HG02884 (cell line): ENCODE measurements around the gene LZTFL1.
"Not testable (repeated sequence)": the region's sequence is repeated elsewhere in the genome, so short reads cannot be mapped to it uniquely, and the experiment has no call there.

Experiments
- ATAC-seq: cut with Tn5 transposase; IDR thresholded peaks from one replicate; pipeline ENCODE4 v1.9.1; 2021; ENCODE audit warnings: mild to moderate bottlenecking, moderate library complexity; ENCODE audit not compliant: unreplicated experiment

The LZTFL1 gene

GRCh38 chr3:45865563-45865962, 23.6 kb upstream of the LZTFL1 start:
- no peak for ATAC-seq

GRCh38 chr3:45864760-45865519, 23.0 kb upstream of the LZTFL1 start:
- ATAC-seq = no peak

- no peak for ATAC-seq
These were observed 19.3 kb upstream of the LZTFL1 start for GRCh38 chr3:45861043-45861719.

GRCh38 chr3:45860481-45860880, 18.6 kb upstream of the LZTFL1 start:
- no peak for ATAC-seq

GRCh38 chr3:45858809-45859543, 17.1 kb upstream of the LZTFL1 start:
- no peak for ATAC-seq

- ATAC-seq = not testable (repeated sequence)
These were observed 15.1 kb upstream of the LZTFL1 start for GRCh38 chr3:45857024-45857423.

GRCh38 chr3:45856323-45856722, 14.4 kb upstream of the LZTFL1 start:
- ATAC-seq = not testable (repeated sequence)

GRCh38 chr3:45852828-45853227, 10.9 kb upstream of the LZTFL1 start:
- ATAC-seq = no peak

GRCh38 chr3:45848392-45848791, 6.5 kb upstream of the LZTFL1 start:
- no peak for ATAC-seq

- no peak for ATAC-seq
These were observed 2.7 kb upstream of the LZTFL1 start for GRCh38 chr3:45844616-45845015.

GRCh38 chr3:45842851-45843625, 1.1 kb upstream of the LZTFL1 start:
- no peak for ATAC-seq

DNA sequence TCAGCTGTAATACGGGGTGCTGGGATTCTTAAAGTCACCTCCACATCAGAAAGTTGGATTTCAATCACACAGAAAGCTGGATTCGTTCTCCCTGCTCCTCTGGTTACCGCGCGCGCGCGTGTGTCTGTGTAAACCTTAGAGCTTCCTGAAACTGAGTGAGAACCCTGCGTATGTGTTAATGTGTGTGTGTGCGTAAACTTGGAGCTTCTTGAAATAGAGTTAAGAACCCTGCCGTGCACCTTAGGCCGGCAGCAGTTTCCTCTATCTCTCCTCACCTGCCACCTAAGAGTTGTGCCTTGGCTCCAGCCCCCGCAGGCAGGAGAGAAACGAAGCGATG, 531 bp downstream of the LZTFL1 start:
- no peak for ATAC-seq

DNA sequence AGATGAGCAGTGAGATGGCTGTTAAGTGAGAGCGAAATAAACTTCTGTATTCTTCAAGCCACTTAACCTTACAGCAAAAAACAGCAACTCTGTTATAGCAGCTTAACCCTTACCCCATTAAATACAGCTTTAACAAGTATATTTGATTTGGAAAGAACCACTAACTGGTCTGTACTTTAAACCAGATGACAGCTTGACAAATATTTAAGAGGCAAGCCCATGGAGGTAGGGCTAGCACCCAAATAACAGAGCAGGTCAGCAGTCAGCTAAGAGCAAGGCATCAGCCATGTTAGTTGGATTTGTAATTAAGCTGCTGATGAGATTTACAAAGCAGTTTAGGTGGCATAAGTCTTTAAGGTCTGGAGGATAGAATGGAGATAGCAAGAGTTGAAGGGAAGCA, 3.5 kb downstream of the LZTFL1 start:
- ATAC-seq = no peak

DNA sequence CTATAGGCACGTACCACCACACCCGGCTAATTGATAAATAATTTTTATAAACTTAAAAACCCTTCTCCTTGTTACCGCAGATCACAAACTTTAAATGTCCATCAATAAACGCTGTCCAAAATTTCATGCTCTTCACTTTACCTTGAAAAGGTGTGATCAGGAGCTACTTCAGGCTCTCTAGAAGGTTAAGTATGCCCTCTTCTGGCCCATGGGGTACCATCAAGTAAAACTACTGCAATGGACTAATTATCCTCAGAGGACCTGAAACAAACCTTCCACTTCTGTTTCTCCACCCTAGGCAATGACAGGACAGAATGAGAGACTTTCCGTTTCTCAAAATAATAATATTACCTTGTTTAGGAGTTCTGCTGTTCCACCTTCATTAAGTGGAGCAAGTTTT, 9.2 kb downstream of the LZTFL1 start:
- no peak for ATAC-seq

DNA sequence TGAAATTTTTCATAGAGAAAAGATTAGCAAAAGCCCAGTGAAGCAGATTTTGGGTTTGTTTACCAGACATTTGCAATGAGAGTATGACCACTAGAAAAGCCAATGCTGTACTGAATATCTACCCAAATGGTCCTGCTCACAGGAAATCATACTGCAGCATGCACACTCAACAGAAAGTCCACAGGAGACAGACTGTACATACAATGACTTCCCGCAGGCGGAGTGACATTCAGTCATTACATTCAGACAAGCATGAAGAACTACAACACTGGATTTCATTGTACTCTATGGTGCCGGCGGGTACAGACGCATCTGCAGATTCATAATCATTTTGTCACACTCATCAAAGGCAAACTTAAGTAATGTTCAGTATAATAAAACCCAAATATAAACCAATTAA, 11.8 kb downstream of the LZTFL1 start:
- no peak for ATAC-seq

DNA sequence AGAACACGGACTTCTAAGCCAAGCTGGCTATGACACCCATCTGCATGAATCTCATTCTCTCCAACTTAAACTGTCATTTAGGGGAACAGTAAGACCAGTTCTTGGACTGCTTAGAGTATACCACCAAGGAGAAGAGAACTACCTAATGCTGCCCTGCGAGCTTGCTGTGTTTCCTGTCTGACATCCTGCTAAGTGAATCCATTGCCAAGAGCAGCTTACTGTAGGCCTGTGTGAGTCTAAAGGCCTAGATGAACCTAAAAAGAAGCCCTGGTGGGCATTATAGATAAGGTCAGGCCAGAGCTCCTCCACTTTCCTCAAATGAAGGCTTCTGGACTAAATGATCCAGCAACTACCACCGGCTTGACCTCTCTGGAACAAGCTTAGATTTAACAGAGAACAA, 15.0 kb downstream of the LZTFL1 start:
- ATAC-seq = no peak

DNA sequence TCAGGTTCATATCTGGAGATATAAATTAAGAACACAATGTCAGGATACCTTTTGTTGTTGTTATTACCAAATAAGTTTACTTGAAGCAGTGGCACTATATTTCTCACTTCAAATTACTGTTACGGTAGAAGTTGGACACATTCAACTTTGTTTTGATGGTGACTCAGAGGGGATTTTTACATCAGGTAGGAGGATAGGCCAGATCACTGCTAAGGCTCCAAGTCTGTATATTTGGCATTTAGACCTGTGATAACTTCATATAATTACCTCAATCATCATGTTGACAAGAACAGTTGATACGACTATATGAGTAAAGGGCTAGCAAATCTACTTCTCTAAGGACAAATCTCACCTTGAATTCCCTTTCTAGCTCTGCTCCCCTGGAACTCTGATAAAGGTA, 15.6 kb downstream of the LZTFL1 start:
- ATAC-seq = no peak

GRCh38 chr3:45821127-45821526, 20.8 kb downstream of the LZTFL1 start:
- no peak for ATAC-seq

- no peak for ATAC-seq
These were observed 22.4 kb downstream of the LZTFL1 start for GRCh38 chr3:45819543-45819942.

DNA sequence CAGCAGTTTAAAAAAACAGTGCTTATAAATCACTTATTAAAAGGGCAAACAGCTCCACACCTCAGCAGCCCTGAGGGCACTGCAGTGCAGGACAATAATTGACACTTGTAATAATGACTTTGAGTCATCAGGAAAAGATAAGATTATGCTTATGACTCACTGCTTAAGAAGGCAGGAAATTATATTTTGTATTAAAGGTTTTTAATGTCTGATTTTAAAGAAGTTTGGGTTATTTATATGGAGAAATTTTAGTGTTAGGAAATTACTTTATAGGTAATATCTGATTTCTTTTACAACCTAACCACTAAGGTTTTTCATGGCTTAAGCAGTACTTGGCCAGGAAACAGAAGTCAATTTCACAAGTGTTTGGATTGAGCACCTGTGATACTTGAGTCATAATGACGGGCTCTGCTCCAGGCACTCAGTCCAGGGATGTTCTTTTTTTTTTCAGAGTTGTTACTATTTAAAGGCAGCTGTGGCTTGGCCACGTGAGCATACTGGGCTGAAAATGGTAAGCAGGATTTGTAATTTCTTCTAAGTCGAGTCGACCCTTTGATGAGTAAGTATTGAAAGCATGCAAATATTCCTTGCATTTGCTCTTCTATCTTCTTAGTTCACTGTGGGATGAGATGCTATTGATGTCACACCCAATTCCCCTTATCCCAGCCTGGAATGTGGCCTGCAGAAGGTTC, 23.9 kb downstream of the LZTFL1 start:
- no peak for ATAC-seq

- ATAC-seq = no peak
These were observed 25.4 kb downstream of the LZTFL1 start for GRCh38 chr3:45816544-45816943.
